NCI-H128 (cell line): ENCODE data around the gene NODAL.

Experiments
- DNase-seq: peaks from one replicate; lab custom pipeline; 2025; ENCODE audit not compliant: unreplicated experiment; lab: John Stamatoyannopoulos, UW

The NODAL gene

DNA sequence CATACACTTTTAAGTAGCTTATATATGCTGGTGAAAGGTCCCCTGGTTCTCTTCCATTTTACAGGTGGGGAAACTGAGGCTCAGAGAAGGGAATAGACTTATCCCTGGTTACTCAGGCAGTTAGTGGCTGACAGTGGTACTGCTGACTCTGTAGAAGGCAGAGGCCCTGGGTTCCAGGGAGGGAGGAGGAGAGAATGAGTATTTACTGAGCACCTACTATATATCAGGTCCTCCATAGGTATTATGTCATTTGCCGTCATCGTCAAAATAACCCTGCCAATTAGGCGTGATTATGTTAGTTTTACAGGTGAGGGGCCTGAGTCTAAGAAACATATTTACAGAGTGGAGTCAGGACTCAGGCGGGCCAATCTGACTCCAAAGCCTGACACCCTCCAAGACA is 23.8 kb upstream of the NODAL start:
- no peak for DNase-seq

DNA sequence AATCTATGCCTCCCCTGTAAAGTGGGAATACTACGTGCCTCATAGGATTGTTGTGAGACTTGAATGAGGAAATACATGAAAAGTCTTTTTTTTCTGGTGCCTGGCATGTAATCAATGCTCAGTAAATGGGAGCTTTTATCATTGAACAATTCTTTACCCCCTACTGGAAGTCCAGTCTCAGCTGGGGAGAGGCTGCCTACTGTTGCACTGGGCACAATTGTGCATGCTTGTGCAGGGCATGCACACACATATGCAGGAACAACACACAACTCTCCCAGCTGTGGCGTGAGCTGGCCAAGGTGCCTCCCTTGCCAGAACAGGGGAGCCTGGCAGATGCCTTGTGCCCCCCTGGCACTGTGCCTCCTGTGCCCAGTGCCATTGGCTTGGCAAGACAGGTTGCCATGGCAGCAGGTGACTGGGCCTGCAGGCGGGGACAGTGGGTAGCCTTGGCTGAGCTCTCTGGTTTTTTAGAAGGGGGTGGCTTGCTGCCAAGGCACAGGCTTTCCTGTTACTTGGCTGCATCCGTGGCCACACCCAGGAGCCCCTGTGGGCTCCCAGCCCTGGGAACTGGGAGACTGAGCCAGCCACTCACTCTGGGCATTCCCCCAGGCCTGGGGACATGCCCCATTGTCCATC is 21.0 kb upstream of the NODAL start:
- peak; percentile 9 for DNase-seq

DNA sequence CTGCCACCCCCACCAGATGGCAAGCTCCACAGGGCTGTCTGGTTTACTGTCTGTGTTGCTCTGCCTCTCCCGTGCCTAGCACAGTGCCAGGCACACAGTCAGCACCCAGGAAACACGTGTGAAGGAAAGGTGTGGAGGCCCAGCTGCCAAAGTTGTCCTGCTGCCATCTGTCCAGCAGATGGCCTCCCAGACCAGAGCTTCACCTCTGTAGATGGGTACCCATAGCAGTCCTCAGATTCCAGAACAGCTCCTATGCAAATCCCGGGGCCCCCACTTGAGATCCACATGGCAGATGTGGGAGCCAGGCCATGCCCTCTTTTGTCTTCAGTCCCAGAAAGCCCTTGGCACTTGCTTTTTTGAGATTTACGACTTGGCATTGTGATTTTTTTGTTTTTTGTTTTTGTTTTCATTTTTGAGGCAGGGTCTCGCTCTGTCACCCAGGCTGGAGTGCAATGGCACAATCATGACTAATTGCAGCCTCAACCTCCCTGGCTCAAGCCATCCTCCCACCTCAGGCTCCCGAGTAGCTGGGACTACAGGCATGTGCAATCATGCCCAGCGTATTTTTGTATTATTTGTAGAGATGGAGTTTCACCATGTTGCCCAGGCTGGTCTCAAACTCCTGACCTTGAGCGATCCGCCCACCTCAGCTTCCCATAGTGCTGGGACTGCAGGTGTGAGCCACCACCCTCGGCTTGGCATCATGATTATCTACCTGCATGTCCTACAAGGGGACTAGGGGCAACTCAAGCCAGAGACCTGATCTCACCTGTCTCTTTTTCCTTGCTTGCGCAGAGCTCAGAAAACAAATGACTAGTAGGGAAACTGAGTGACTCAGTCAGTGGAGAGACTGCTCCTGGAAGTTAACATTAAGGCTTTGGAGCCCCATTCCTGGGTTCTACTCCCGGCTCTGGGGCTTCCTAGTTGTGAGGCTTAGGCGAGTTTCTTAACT is 20.2 kb upstream of the NODAL start:
- no peak for DNase-seq

DNA sequence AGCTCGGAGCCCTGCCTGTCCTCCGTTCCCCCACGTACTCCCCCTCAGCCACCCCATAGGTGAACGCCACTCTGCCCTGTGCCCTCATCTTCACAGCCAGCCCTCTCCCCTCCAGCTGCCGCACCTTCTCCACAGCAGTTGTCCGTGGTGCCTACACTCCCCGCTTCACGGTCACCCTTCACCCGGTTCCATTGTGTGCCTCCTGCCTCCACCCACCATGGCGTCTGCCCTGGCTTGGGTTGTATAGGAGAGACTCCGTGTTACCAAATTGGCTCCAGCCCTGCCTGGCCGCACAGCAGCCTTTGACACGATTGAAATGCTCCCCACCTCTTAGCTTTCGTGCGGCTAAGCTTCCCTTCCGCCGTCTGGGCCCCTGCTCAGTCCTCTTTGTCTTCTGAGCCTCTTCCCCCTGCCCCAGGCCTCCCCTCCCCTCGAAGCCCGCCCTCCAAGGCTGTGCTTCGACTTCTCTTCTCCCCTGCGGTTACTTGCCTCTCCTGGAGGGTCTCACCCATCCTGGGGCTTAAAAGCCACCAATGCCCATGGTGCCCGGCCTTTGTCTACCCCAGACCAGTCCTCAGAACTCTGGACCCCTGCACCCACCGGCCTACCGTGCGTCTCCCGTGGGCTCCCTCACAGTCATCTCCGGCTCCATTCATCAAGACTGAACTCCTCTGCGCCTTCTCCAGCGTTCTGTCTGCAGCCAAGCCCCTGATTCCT is 18.5 kb upstream of the NODAL start:
- DNase-seq = no peak

DNA sequence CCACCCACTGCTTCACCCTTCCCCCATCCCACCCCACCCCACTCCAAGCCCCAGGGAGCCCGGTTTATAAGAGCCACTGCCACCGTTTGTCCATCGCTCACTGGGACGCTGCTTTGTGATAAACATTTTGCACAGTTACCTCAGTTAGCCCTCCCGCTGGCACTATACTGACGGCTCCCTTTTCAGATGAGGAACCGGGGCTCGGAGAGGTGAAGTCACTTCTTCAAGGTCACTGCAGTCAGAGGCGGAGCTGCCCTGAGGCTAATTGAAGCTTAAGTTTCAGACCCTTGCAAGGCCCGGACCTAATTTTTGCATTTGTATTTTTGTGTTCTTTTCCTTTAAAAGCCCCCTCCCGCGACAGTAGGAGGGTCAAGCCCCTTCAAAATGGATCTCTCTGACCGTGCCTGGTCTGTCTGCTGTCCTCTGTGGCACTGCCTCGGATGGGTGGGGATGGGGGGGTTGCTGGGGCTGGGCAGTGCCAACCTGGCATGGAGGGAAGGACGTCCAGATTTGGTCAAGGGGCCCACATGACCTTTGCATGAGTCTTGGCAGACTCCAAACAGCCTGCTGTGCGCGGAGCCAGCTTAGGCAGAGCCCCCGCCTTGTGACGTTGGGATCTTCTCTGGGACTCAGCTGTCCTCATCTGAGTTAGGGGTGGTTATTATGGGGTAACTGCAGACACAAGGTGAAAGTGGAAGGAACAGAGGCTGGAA is 17.7 kb upstream of the NODAL start:
- DNase-seq = no peak

DNA sequence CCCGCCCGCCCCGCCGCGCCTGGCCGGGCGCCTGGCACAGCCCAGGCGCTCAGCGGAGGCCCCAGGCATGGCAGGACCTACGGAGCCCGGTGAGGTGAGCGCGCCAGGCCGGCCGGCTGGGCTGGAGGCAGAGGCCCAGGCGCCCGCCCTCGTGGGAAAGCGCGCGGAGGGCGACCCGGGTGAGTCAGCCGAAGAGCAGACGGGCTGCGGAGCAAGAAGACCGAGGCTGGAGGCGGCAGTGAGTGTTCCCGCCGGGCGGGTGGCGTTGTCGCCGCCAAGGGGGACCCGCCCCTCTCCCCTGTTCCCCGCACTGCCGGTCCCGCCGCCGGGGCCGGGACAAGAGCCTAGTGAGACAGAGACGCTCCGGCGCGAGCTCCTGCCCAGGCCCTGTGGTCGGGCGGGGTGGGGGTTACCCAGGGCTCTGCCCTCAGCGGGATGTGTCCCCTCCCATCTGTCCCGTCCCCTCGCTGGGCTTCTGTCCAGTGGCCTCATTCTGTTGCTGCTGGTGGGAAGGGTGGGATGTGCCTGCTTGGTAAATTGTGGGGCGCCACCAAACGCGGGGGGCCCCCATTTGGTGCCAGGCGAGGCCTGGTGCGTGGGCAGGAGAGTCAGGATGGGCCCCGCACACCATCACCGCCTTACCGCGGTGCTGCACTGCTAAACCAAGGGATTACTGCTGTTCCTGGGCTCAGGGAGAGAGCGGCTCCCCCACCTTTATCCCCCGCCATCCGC is 17.0 kb upstream of the NODAL start:
- no peak for DNase-seq

DNA sequence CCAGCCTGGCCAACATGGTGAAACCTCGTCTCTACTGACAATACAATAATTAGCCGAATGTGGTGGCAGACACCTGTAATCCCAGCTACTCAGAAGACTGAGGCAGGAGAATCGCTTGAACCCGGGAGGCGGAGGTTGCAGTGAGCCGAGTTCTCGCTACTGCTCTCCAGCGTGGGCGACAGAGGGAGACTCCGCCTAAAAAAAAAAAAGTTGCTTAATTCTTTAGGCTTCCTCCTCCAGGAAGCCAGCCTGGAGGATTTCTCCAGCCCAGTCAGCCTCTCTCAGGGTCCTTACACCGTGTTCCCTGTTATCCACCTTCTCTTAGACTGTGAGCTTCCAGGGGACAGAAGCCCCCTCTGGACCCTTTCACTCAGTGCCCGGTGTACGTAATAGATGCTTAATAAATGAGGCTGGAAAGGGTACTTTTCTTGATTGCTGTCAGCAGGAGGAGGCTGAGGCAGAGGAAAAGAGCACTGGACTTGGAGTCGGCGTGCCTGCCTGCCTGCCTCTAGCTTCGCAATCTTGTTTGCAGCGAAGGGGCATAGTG is 16.4 kb upstream of the NODAL start:
- no peak for DNase-seq

DNA sequence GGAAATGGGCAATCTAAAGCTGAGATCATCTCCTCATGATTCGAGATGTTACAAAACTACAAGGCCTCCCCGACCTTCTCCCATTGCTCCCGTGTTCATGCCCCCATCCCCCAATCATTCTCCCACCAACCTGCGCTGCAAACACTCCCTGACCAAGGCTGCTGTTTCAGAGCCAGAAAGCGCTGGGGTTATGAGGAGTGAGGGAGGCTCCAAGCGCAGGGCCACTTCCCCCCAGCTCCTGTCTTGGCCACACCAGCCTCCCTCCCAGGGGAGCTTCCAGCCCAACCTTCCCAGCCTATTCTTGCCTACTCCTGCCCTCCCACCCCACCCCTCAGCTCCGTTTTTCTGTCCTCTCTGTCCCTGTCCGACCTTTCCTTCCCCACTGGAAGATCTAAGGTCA is 14.7 kb upstream of the NODAL start:
- no peak for DNase-seq

DNA sequence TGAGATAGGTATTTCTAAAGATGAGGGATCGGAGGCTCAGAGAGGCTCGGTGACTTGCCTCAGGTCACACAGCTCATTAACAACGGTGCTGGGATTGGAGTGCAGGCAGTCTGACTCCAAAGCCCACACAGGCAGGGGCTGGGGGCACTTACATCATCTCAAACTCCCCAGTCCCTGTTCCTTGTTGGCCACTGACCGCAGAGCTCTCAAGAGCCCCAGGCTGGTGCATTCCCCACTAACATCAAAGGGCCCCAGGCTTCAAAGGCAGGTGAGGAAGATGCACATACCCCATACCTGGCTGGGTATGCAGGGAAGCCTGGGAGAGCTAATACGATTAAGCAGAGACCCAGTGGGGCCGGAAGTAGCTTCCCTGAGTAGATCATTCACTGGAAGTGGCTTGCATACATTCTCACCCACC is 13.7 kb upstream of the NODAL start:
- DNase-seq = no peak

DNA sequence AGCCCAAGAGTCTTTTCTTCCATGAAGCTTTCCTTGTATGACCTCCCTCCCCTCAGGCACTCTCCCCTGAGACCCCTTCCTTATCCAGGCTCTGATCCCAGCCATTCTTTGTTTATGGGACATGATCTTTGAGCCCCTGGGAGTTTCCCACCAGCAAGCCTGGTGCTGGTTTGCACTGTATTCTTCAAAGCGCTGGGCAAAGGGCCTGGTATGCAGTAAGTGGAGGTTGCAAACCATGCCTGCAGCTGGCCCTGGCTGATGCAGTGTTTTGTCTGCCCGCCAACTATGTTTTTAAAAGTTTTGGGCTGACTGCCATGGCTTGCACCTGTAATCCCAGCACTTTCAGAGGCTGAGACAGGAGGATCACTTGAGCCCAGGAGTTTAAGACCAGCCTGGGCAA is 6.8 kb upstream of the NODAL start:
- no peak for DNase-seq

DNA sequence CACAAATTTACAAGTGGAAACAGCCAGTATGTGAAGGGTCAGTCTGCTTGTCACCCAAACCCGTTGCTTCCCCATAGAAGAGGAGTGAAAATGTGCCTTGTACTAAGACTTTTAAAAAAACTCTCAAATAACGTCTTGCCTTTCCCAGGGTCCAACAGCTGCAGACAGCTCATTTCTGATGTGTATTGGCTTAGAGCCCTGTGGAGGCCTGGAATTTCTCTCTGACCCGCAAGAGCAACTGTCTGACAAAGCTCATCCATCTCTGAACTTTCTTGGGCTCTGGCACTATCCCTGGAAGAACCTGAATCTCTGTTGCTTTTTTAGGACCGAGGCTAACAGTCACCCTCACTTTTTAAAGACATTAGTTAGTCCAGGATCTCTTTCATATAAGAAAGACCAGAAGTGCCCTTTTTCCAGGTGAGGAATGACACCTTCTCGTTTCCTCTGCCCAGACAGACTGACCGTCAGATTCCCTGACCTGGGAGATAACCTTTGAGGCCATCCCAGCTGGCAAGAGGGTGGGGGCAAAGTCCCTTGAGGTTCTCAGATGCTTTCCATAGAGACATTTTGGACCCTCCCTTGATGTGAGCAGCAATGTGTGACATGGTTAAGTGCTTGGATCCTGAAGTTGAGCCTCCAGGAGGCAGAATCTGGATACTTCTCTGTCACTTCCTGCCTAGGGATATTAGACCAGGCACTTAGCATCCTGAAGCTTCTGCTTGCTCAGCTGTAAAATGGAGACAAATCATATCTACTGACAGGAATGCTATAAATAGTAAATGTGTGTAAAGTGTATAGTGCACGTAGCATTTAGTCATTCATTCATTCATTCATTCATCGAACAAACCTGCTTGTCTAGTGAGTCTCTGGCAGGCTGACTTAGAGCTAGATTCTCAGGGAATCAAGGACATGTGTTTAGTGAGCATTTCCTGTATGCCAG is 4.5 kb upstream of the NODAL start:
- no peak for DNase-seq

DNA sequence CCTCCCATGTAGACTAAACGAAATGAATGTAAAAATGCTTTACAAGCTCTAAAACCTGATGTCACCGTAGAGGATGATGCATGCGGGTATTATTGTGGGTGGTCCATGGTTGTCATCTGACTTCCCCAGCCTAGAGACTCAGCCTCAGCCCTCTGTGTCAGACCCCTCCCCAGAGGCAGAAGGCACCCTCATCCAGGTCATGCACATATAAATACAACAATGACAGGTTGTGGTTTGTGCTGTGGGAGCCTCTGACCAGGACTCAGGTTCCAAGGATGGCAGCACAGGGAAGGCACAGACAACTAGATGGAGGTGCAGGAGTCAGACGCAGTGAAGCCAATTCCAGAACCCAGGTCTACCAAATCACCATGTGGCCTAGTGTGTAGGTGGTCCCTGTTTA is 3.3 kb upstream of the NODAL start:
- no peak for DNase-seq

DNA sequence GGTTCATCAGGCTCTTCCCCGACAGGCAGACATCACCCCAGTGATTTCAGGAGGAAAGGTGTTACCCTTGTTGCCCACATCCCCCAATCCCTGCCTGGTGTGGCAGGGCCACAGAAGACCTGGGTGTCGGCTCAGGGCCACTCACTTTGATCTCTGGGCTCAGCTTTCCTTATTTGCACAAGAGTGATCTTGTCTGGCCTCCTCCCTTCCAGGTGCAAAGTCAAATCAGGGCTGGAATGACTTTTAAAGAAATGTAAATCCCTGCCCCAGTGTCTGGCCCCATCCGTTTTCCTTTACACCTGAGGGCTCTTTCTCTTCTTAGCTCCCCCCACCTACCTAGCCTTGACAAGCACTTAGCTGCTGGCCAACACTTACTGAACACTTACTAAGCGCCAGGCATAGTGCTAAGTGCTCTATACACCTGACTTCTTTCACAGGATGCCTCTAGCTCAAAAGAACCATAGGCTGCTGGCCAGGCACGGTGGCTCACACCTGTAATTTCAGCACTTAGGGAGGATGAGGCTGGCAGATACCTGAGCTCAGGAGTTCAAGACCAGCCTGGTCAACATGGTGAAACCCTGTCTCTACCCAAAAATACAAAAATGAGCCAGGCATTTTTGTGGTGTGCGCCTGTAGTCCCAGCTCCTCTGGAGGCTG is 979 bp upstream of the NODAL start:
- DNase-seq = no peak

DNA sequence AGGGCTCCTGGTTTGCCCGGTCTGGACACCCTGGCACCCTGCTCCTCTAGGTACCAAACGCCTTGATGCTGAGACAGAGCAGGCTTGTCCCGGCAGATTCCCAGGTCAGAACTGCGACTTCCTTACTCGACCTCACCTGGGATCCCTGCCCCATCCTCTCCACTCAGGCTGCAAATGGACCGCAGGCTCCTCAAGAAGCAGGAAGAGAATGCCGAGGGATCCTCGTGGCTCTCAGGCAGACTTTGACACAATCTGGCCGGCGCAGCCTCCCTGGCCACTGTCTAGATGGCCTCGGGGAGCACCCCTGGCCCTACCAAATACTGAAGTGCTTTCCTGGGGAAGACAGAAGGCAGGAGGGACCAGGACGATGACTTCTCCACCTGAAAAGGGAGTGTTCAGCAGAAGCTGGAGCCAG is 421 bp upstream of the NODAL start:
- no peak for DNase-seq

DNA sequence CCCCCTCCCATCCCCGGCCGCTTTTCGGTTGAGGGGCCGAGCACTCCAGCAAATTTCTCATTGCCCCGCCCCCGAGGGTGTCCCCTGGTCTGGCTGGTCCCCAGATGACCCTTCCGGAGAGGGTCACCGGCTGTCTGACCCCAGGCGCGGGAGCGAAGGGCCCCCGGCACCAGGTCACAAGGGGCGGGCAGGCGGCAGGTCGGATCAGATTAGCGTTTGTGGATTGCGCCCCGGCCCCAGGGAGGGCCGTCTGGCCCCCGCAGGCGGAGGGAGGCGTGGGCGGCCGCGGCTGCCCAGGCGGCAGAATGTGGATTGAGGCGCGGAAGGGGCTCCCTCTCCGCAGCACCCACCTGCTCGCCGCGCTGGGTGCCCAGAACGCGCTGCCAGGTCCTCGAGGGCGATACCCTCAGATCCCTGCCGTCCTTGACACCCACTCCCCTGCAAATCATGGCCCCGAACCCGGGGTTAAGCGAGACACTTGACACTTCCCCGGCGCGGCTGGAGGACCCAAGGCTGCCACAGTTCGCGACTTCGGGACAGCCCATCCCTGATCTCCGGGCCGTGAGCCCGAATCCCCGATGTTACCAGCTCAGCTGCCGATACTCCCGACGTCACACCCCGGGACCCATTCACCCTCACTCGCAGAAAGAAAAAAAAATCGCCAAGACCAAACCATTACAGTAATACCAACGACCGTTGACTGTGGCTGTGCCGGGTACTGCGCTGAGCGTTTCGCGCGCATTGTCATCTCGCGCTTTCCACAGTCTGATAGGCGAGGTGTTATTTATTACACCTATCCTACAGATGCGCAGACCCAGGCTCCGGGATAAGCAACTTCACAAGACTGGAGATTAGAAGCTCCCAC is 953 bp downstream of the NODAL start:
- no peak for DNase-seq

DNA sequence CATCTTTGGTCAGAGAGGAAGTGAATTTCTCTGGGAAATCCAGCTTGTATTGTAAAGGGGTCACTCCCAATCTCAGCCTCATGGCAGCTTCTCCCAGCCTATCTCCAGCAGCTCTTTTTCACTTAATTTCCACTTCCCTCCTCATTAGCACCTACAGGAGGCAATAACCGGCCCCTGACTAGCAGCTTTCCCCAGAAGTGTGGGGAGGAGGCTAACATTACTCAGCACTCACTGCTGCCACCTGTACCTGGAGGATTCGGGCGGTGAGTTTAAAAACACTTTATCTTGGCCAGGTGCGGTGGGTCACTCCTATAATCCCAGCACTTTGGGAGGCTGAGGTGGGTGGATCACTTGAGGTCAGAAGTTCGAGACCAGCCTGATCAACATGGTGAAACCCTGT is 3.8 kb downstream of the NODAL start:
- DNase-seq = no peak

DNA sequence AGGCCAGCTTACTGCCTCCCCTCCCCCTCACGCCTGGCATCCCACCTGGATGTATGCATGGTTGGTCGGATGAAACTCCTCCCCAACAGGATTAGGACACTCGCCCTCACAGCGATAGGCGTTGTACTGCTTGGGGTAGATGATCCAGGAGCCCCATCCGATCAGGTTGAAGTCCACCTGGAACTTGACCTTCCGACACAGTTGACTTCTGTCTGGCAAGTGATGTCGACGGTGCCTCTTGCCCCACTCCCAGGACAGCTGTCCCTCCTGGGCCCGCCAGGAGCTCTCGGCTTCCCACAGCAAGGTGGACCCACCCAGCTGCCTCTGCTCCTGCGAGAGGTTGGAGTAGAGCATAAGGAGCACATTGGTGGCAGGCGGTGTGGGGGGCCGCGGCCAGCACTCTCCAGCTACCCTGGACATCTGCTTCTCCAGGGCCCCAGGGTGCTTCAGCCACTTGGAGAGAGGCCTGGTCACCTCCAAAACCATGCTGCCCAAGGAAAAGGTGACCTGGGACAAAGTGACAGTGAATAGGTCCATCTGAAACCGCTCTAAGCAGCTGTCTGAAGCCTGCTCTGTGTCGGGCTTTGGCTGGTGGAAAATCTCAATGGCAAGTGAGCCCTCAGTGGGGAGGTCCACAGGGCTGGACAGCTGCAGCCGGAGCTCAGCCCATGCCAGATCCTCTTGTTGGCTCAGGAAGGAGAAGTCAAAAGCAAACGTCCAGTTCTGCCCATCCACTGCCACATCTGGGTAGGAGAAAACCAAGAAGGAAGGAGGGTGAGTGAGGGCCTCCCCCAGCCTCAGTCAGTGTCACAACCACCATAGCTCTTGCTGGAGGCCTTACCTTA is 6.0 kb downstream of the NODAL start:
- DNase-seq = no peak
